Chondrocyte (in vitro differentiated cells): ENCODE data around the gene LRRTM3. TPM values are rescaled to one million over a fixed set of nuclear protein-coding genes. Genes with fewer than 3 reads are reported as not detected.

Experiments
- DNase-seq: peaks from one replicate; pipeline ENCODE4 v3.0.0; 2021; ENCODE audit warnings: mixed read lengths, low spot score
- H3K27ac Mint-ChIP-seq: one replicate; pipeline ENCODE4 v1.8.0; 2021; ENCODE audit warnings: mild to moderate bottlenecking, moderate library complexity, mixed read lengths; ENCODE audit not compliant: unreplicated experiment
- H3K27me3 Mint-ChIP-seq: 2 replicates; pipeline ENCODE4 v1.8.0; 2021; ENCODE audit warnings: low read depth, mixed read lengths
- H3K36me3 Mint-ChIP-seq: 2 replicates; pipeline ENCODE4 v1.8.0; 2021; ENCODE audit warnings: low read depth, mixed read lengths
- H3K4me1 Mint-ChIP-seq: 2 replicates; pipeline ENCODE4 v1.8.0; 2021; ENCODE audit warnings: low read depth, mild to moderate bottlenecking, mixed read lengths
- H3K4me3 Mint-ChIP-seq: one replicate; pipeline ENCODE4 v1.8.0; 2021; ENCODE audit warnings: mild to moderate bottlenecking, moderate library complexity, mixed read lengths; ENCODE audit not compliant: unreplicated experiment
- H3K9me3 Mint-ChIP-seq: 2 replicates; pipeline ENCODE4 v1.8.0; 2021; ENCODE audit warnings: low read depth, mixed read lengths
- long read RNA-seq: library from polyadenylated mRNA; stranded (forward); transcript quantifications from one replicate; pipeline ENCODE4 v2.0.0, GENCODE V29; 2021
- total RNA-seq: library from RNA; stranded (reverse); gene quantifications from 3 replicates; pipeline ENCODE4 v1.2.1, GENCODE V29; 2021
- TF ChIP-seq, protein P1 (sequence below): fragments of 200-600 bp; sonication (generic); IDR thresholded peaks from 2 replicates; pipeline ENCODE4 v1.5.0; 2021; ENCODE audit warnings: antibody characterized with exemption, mild to moderate bottlenecking, moderate library complexity

Gene LRRTM3
- total RNA-seq, result 0.15 TPM in 1 of 3 replicates, not detected in the others
- long read RNA-seq, result 0 reads

DNA sequence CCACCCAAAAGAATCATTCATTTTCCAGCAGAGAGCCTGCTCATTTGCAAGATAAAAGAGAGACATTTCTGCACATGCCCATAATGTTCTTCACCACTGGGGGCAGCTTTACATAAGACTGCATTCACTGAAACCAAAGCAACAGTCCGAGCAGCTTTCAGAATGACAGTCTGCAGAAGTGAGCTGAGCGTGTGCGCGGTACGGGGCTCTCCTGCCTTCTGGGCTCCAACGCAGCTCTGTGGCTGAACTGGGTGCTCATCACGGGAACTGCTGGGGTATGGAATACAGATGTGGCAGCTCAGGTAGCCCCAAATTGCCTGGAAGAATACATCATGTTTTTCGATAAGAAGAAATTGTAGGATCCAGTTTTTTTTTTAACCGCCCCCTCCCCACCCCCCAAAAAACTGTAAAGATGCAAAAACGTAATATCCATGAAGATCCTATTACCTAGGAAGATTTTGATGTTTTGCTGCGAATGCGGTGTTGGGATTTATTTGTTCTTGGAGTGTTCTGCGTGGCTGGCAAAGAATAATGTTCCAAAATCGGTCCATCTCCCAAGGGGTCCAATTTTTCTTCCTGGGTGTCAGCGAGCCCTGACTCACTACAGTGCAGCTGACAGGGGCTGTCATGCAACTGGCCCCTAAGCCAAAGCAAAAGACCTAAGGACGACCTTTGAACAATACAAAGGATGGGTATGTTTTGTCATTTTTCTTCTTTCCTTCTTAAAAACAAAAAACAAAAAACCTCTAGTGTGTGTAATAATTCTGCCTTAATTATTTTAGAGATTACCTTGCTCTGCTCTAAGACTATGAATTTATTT is at the start of gene LRRTM3:
Gene LRRTM3 (plus strand): TSS at position 141 of the 820 bp plus-strand sequence.
- peaks cover 34% of the 10 kb centered on the region for H3K27me3 Mint-ChIP-seq
- H3K4me3 Mint-ChIP-seq, result peak within 1 kb of the TSS; percentile 69
- no peak for DNase-seq
- H3K36me3 Mint-ChIP-seq, result no peaks in the 10 kb centered on the region
- TF ChIP-seq, protein P1, sequence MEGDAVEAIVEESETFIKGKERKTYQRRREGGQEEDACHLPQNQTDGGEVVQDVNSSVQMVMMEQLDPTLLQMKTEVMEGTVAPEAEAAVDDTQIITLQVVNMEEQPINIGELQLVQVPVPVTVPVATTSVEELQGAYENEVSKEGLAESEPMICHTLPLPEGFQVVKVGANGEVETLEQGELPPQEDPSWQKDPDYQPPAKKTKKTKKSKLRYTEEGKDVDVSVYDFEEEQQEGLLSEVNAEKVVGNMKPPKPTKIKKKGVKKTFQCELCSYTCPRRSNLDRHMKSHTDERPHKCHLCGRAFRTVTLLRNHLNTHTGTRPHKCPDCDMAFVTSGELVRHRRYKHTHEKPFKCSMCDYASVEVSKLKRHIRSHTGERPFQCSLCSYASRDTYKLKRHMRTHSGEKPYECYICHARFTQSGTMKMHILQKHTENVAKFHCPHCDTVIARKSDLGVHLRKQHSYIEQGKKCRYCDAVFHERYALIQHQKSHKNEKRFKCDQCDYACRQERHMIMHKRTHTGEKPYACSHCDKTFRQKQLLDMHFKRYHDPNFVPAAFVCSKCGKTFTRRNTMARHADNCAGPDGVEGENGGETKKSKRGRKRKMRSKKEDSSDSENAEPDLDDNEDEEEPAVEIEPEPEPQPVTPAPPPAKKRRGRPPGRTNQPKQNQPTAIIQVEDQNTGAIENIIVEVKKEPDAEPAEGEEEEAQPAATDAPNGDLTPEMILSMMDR, result peak; percentile 85
- no peaks in the 10 kb centered on the region for H3K9me3 Mint-ChIP-seq
- H3K27ac Mint-ChIP-seq, result no peak within 1 kb of the TSS
- peaks cover 17% of the 10 kb centered on the region for H3K4me1 Mint-ChIP-seq

DNA sequence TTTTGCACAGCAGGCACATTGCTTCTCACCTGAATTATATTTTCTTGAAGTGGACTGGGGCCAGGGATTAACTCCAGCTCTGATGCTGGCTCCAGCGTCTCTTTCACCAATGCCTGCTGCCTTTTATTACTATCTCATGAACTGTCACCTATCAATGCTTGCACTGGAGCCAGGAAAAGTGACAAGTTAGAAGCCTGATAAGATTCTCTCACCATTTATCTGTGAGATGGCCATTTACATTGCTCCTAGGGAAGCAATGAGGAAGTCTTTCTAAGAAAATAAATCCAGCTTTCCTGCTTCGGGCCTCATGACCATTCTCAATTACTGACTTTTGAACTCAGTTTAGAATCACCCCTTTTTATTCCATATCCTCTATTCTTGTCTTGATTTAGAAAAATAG is 48.5 kb upstream of the LRRTM3 start:
- no peaks in the 10 kb centered on the region for H3K36me3 Mint-ChIP-seq
- H3K27ac Mint-ChIP-seq, result no peak overlapping the region
- TF ChIP-seq, protein P1, result no peak
- H3K27me3 Mint-ChIP-seq, result peaks cover 10% of the 10 kb centered on the region
- H3K4me1 Mint-ChIP-seq, result no peaks in the 10 kb centered on the region
- DNase-seq, result no peak
- no peak overlapping the region for H3K4me3 Mint-ChIP-seq
- no peaks in the 10 kb centered on the region for H3K9me3 Mint-ChIP-seq

DNA sequence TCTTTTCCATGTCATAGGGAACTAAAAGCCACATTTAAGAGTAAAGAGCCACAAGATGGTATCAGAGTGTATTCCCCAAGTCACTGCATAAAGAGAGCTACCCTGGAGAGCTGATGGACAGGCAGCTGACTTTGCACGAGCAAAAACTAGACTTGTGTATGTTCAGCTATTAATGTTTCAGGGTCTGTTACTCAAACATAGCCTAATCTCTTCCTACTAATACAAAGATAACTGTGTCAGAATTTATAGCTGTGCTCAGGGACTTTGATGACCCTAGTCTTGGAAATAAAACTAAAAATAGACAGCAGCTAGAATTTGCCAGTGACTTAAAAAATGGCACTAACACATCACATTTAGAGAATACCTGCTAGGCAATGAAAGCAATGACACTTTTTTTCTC is 45.5 kb upstream of the LRRTM3 start:
- H3K36me3 Mint-ChIP-seq, result no peaks in the 10 kb centered on the region
- TF ChIP-seq, protein P1, result no peak

DNA sequence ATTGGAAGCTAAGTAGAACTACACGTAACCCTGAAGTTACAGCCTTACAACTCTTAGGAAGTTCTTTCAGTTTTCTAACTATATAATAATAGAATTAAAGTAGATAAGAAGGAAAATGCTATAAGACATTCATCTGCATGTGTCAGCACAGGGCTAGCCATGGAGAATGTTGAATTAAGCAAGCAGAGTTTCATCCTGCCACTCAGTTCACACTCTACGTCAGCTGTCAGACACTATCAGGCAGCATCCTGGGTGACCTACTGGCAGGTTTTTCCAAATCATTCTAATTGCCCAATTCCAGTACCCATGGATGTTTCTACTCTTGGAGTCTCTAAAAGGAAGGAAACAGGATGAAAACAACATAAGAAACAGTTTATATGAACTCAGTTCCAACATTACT is 45.0 kb upstream of the LRRTM3 start:
- no peaks in the 10 kb centered on the region for H3K36me3 Mint-ChIP-seq
- TF ChIP-seq, protein P1, result no peak
- H3K4me1 Mint-ChIP-seq, result no peaks in the 10 kb centered on the region
- H3K27ac Mint-ChIP-seq, result no peak overlapping the region
- H3K27me3 Mint-ChIP-seq, result peaks cover 7% of the 10 kb centered on the region
- H3K4me3 Mint-ChIP-seq, result no peak overlapping the region
- DNase-seq, result no peak
- H3K9me3 Mint-ChIP-seq, result no peaks in the 10 kb centered on the region

More for the DNA sequence above, 45.5 kb upstream of the LRRTM3 start:
- Mint-ChIP-seq H3K27ac (no peak overlapping the region), H3K27me3 (peaks cover 7% of the 10 kb centered on the region), H3K9me3 (no peaks in the 10 kb centered on the region), H3K4me3 (no peak overlapping the region), H3K4me1 (no peaks in the 10 kb centered on the region)
- DNase-seq, result no peak

DNA sequence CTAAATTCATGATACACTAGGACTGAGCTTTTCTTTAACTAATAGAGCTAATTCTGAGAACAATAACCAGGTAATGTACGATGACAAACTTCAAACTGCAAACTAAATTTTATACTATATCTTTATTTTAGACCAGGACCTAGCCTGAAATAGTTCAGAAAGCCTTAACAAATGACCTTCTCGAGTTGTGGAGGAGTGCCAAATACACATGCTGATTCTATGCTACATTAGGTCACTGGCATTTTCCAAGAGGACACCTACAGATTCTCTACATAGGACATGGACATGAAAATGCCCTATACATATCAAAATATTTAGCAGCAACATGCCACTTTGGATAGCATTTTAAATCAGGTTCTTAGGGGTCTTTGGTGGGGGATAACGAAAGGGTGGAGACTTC is 44.0 kb upstream of the LRRTM3 start:
- Mint-ChIP-seq H3K4me1 (no peaks in the 10 kb centered on the region), H3K4me3 (no peak overlapping the region), H3K9me3 (no peaks in the 10 kb centered on the region), H3K27ac (no peak overlapping the region), H3K27me3 (peaks cover 7% of the 10 kb centered on the region), H3K36me3 (no peaks in the 10 kb centered on the region)
- TF ChIP-seq, protein P1, result no peak
- no peak for DNase-seq
